HEK293 (cell line): Measurements from ENCODE around the gene GNPTAB.

Source experiments
- CTCF ChIA-PET: fragments of 350-600 bp; formaldehyde crosslinking; extraction: SDS; loops from one replicate; lab custom pipeline; 2021; ENCODE audit warnings: antibody characterized with exemption; lab: Yijun Ruan, JAX
- POLR2A ChIA-PET: fragments of 300-600 bp; formaldehyde crosslinking; extraction: SDS; loops from one replicate; lab custom pipeline; 2020; ENCODE audit warnings: antibody characterized with exemption, inconsistent platforms; lab: Yijun Ruan, JAX
- H3K27ac ChIP-seq: fragments of 200-500 bp; sonication (Bioruptor generic); 2 replicates; pipeline ENCODE4 v1.5.1; 2014; ENCODE audit warnings: low read depth, low read length, control low read depth, inconsistent platforms; ENCODE audit errors: extremely low read depth
- H3K36me3 ChIP-seq, 2 experiments: fragments of 200-500 bp in 1 of 2; sonication (Bioruptor generic) in 1 of 2; 1 replicate in 1 of 2; 2 replicates in 1 of 2; pipeline ENCODE4 v1.5.1; 2014 to 2017; ENCODE audit warnings: inconsistent platforms in 2 of 2, low read length in 2 of 2; ENCODE audit not compliant: control insufficient read depth in 2 of 2, insufficient read depth in 1 of 2
- H3K4me1 ChIP-seq: fragments of 200-500 bp; sonication (Bioruptor generic); 2 replicates; pipeline ENCODE4 v1.5.1; 2014; ENCODE audit warnings: mild to moderate bottlenecking, low read length, inconsistent platforms; ENCODE audit not compliant: control insufficient read depth, insufficient read depth
- H3K4me3 ChIP-seq: 2 replicates; pipeline ENCODE4 v1.5.1; 2011; ENCODE audit warnings: low read depth, mild to moderate bottlenecking, control low read depth, low read length, moderate library complexity
- H3K9me3 ChIP-seq: fragments of 200-500 bp; sonication (Bioruptor generic); 2 replicates; pipeline ENCODE4 v1.5.1; 2014; ENCODE audit warnings: low read depth, low read length, inconsistent platforms; ENCODE audit not compliant: control insufficient read depth, insufficient read depth
- FEZF1 ChIP-seq: fragments of 450-650 bp; formaldehyde crosslinking; IDR thresholded peaks from 2 replicates; pipeline ENCODE4 v1.5.1; 2016; ENCODE audit warnings: missing biosample characterization, missing genetic modification characterization
- GLI2 ChIP-seq: fragments of 450-650 bp; formaldehyde crosslinking; IDR thresholded peaks from 2 replicates; pipeline ENCODE4; 2017; ENCODE audit warnings: missing biosample characterization, missing genetic modification characterization, low read depth, borderline replicate concordance
- KLF10 ChIP-seq: fragments of 450-650 bp; IDR thresholded peaks from 2 replicates; pipeline ENCODE4 v1.5.1; 2018; ENCODE audit warnings: missing biosample characterization, mild to moderate bottlenecking, missing genetic modification characterization
- PRDM1 ChIP-seq: fragments of 450-650 bp; formaldehyde crosslinking; IDR thresholded peaks from 2 replicates; pipeline ENCODE4; 2016; ENCODE audit warnings: missing biosample characterization, missing genetic modification characterization
- PRDM10 ChIP-seq: fragments of 450-650 bp; formaldehyde crosslinking; IDR thresholded peaks from 2 replicates; pipeline ENCODE4 v1.5.1; 2016; ENCODE audit warnings: missing biosample characterization, missing genetic modification characterization
- ZBTB21 ChIP-seq: fragments of 450-650 bp; formaldehyde crosslinking; IDR thresholded peaks from 2 replicates; pipeline ENCODE4 v1.5.1; 2017; ENCODE audit warnings: missing biosample characterization, missing genetic modification characterization
- ZBTB48 ChIP-seq: fragments of 450-650 bp; formaldehyde crosslinking; IDR thresholded peaks from 2 replicates; pipeline ENCODE4 v1.5.1; 2016; ENCODE audit warnings: missing biosample characterization, missing genetic modification characterization
- ZNF10 ChIP-seq: fragments of 450-650 bp; formaldehyde crosslinking; IDR thresholded peaks from 2 replicates; pipeline ENCODE4 v1.5.1; 2017; ENCODE audit warnings: missing biosample characterization, missing genetic modification characterization
- ZNF23 ChIP-seq: fragments of 450-650 bp; formaldehyde crosslinking; IDR thresholded peaks from 2 replicates; pipeline ENCODE4 v1.5.1; 2016; ENCODE audit warnings: missing biosample characterization, missing genetic modification characterization, borderline replicate concordance
- ZNF239 ChIP-seq: fragments of 450-650 bp; formaldehyde crosslinking; IDR thresholded peaks from 2 replicates; pipeline ENCODE4 v1.5.1; 2016; ENCODE audit warnings: missing biosample characterization, missing genetic modification characterization
- ZNF37A ChIP-seq: fragments of 450-650 bp; IDR thresholded peaks from 2 replicates; pipeline ENCODE4 v1.5.1; 2018; ENCODE audit warnings: missing biosample characterization, missing genetic modification characterization
- ZNF530 ChIP-seq: fragments of 450-650 bp; formaldehyde crosslinking; IDR thresholded peaks from 2 replicates; pipeline ENCODE4 v1.5.1; 2016; ENCODE audit warnings: low read depth, missing biosample characterization, missing genetic modification characterization
- ZNF704 ChIP-seq: fragments of 450-650 bp; formaldehyde crosslinking; IDR thresholded peaks from 2 replicates; pipeline ENCODE4 v1.5.1; 2016; ENCODE audit warnings: missing biosample characterization, missing genetic modification characterization
- ZNF707 ChIP-seq: fragments of 450-650 bp; formaldehyde crosslinking; IDR thresholded peaks from 2 replicates; pipeline ENCODE4 v1.5.1; 2016; ENCODE audit warnings: missing biosample characterization, missing genetic modification characterization
- ZSCAN18 ChIP-seq: fragments of 450-650 bp; formaldehyde crosslinking; IDR thresholded peaks from 2 replicates; pipeline ENCODE4 v1.5.1; 2016; ENCODE audit warnings: missing biosample characterization, missing genetic modification characterization
- ZSCAN4 ChIP-seq: fragments of 450-650 bp; formaldehyde crosslinking; IDR thresholded peaks from 2 replicates; pipeline ENCODE4 v1.5.1; 2017; ENCODE audit warnings: missing biosample characterization, missing genetic modification characterization
- TF ChIP-seq, protein P1 (sequence below): fragments of 450-650 bp; formaldehyde crosslinking; IDR thresholded peaks from 2 replicates; pipeline ENCODE4 v1.5.1; 2016; ENCODE audit warnings: missing biosample characterization, missing genetic modification characterization
- TF ChIP-seq, protein P2 (sequence below): fragments of 450-650 bp; formaldehyde crosslinking; IDR thresholded peaks from 2 replicates; pipeline ENCODE4 v1.5.1; 2016; ENCODE audit warnings: missing biosample characterization, missing genetic modification characterization

The GNPTAB gene

DNA sequence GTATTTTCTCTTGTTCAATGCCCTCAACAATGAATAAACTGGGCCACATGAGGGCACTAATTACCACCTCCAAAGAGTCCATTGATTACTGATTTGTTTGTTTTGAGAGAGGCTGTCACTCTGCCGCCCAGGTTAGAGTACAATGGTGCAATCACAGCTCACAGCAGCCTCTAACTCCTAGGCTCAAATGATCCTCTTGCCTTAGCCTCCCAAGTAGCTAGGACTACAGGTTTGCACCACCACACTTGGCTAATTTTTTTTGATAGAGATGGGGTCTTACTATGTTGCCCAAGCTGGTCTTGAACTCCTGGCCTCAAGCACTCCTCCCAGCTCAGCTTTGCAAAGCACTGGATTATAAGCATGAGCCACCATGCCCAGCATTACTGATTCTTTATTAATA lies 63.2 kb downstream of the GNPTAB start (continued):
- TF ChIP-seq PRDM10 (tag by site-specific recombination): no peak
- no peak for TF ChIP-seq ZSCAN4 (tag by site-specific recombination)
- no peak for TF ChIP-seq ZNF530 (tag by site-specific recombination)
- TF ChIP-seq, protein P1, sequence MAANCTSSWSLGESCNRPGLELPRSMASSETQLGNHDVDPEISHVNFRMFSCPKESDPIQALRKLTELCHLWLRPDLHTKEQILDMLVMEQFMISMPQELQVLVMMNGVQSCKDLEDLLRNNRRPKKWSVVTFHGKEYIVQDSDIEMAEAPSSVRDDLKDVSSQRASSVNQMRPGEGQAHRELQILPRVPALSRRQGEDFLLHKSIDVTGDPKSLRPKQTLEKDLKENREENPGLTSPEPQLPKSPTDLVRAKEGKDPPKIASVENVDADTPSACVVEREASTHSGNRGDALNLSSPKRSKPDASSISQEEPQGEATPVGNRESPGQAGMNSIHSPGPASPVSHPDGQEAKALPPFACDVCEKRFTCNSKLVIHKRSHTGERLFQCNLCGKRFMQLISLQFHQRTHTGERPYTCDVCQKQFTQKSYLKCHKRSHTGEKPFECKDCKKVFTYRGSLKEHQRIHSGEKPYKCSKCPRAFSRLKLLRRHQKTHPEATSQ (tag by site-specific recombination): no peak
- TF ChIP-seq ZNF704 (tag by site-specific recombination): no peak
- TF ChIP-seq, protein P2, sequence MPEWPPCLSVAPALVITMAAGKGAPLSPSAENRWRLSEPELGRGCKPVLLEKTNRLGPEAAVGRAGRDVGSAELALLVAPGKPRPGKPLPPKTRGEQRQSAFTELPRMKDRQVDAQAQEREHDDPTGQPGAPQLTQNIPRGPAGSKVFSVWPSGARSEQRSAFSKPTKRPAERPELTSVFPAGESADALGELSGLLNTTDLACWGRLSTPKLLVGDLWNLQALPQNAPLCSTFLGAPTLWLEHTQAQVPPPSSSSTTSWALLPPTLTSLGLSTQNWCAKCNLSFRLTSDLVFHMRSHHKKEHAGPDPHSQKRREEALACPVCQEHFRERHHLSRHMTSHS (tag by site-specific recombination): no peak
- TF ChIP-seq ZNF37A: no peak

DNA sequence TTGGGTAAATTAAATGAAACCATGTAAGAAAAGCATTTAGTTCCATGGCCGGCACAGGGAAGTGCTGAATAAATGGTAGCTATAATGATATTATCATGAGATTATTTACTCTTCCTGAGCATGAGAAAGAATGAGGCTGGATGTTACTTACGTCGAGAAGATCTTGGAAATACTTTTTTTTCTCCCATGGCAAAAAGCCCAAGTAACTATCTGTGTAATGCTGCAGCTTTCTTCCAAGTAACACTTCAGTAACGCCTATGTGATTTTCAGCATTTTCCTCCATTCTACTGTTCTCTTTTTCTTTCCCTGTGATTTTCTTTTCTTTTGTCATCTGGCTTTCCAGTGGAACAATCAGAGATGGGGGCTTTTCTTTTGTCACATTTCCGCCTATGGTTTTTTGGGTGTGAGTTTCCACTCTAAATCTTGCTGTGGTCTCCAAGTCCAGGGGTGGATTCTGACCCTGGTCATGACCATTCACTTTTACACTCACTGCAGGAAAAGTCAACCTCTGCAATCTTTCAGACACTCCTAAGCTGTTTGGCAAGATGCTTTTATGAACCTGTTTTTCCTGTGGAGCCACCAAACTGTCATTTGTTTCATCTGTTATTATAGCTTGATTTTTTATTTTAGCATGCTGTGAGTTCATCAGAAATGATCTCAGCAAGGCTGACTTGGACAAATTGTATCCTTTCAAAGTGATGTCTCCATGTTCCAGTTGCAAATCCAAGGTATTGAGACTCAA lies 66.5 kb downstream of the GNPTAB start:
- no peaks in the 10 kb centered on the region for H3K9me3 ChIP-seq
- POLR2A ChIA-PET: interaction anchor here (0.6 kb wide), 1 partner anchor 276 kb away, joined by 5 read pairs; no protein-coding TSS in a partner anchor
- TF ChIP-seq KLF10 (tag by site-specific recombination): no peak
- no peak for TF ChIP-seq ZNF23 (tag by site-specific recombination)
- no peak for TF ChIP-seq ZSCAN18 (tag by site-specific recombination)
- TF ChIP-seq ZNF707 (tag by site-specific recombination): no peak
- TF ChIP-seq ZNF10 (tag by site-specific recombination): no peak
- TF ChIP-seq ZNF239: no peak
- no peak for TF ChIP-seq PRDM1
- no peak for TF ChIP-seq ZBTB48 (tag by site-specific recombination)
- TF ChIP-seq GLI2 (tag by site-specific recombination): no peak
- no peak for TF ChIP-seq FEZF1
- no peak for TF ChIP-seq ZNF37A
- TF ChIP-seq ZBTB21 (tag by site-specific recombination): no peak
- H3K4me1 ChIP-seq: no peaks in the 10 kb centered on the region
- no peak overlapping the region for H3K27ac ChIP-seq
- CTCF ChIA-PET: no interaction called here
- H3K36me3 ChIP-seq: peaks cover 5 to 37% of the 10 kb centered on the region in 2 experiments; a peak in 1 of 3 replicates
- H3K4me3 ChIP-seq: no peak overlapping the region
